Caco-2 (cell line): ENCODE data around the gene ENC1. TPM values are rescaled to one million over a fixed set of nuclear protein-coding genes. Genes with fewer than 3 reads are reported as not detected.
"Not testable (repeated sequence)": the region's sequence is repeated elsewhere in the genome, so short reads cannot be mapped to it uniquely, and the experiment has no call there.

Experiments
- BruUV-seq: library from RNA; stranded (reverse); fragments of 400-500 nt; replicated peaks from 2 replicates; lab custom pipeline; 2021; lab: Mats Ljungman, UMichigan
- CTCF ChIA-PET: fragments of 300-600 bp; sonication (Branson Sonifier 250); formaldehyde crosslinking; loops from one replicate; lab custom pipeline; 2022; ENCODE audit warnings: antibody characterized with exemption; lab: Charles Lee
- POLR2A ChIA-PET: fragments of 300-600 bp; sonication (Branson Sonifier 250); formaldehyde crosslinking; loops from one replicate; lab custom pipeline; 2022; ENCODE audit warnings: antibody characterized with exemption; lab: Charles Lee
- DNase-seq, 2 experiments: peaks; one replicate each; pipeline versions ENCODE4 v3.0.0 to v3.0.0-alpha.2; 2020 to 2022
- H3K27me3 ChIP-seq: replicated peaks from 2 replicates; pipeline ENCODE4 v1.6.0; 2011; ENCODE audit warnings: low read length; ENCODE audit not compliant: control insufficient read depth, insufficient read depth
- H3K36me3 ChIP-seq: 2 replicates; pipeline ENCODE4 v1.5.1; 2011; ENCODE audit warnings: low read length; ENCODE audit not compliant: control insufficient read depth, insufficient read depth
- H3K4me1 ChIP-seq: fragments of 250-450 bp; sonication (Bioruptor Pico); 2 replicates; pipeline ENCODE4 v1.5.1; 2020; ENCODE audit warnings: mild to moderate bottlenecking
- H3K4me3 ChIP-seq: 2 replicates; pipeline ENCODE4 v1.5.1; 2011; ENCODE audit warnings: low read depth, mild to moderate bottlenecking, control low read depth, low read length
- H3K9me3 ChIP-seq: fragments of 250-450 bp; sonication (Bioruptor Pico); 2 replicates; pipeline ENCODE4 v1.5.1; 2020; ENCODE audit warnings: mild to moderate bottlenecking, moderate library complexity
- H3K27ac Mint-ChIP-seq: one replicate; pipeline ENCODE4 v1.8.0; 2022; ENCODE audit warnings: mixed read lengths; ENCODE audit not compliant: unreplicated experiment
- H3K27me3 Mint-ChIP-seq: one replicate; pipeline ENCODE4 v1.8.0; 2022; ENCODE audit warnings: mixed read lengths; ENCODE audit not compliant: insufficient read depth, unreplicated experiment
- H3K36me3 Mint-ChIP-seq: one replicate; pipeline ENCODE4 v1.8.0; 2022; ENCODE audit warnings: mild to moderate bottlenecking, mixed read lengths; ENCODE audit not compliant: insufficient read depth, unreplicated experiment
- H3K4me1 Mint-ChIP-seq: one replicate; pipeline ENCODE4 v1.8.0; 2022; ENCODE audit warnings: low read depth, mixed read lengths; ENCODE audit not compliant: unreplicated experiment
- H3K4me3 Mint-ChIP-seq: one replicate; pipeline ENCODE4 v1.8.0; 2022; ENCODE audit warnings: mild to moderate bottlenecking, moderate library complexity, mixed read lengths; ENCODE audit not compliant: unreplicated experiment
- H3K9me3 Mint-ChIP-seq: one replicate; pipeline ENCODE4 v1.8.0; 2022; ENCODE audit warnings: mixed read lengths; ENCODE audit not compliant: unreplicated experiment
- intact Hi-C: fragments of 100-400 bp; cut with micrococcal nuclease; formaldehyde crosslinking; loops from one replicate; pipeline ENCODE4 v1.10.0; 2022; ENCODE audit not compliant: unreplicated experiment
- total RNA-seq: library from RNA; stranded (reverse); gene quantifications from 2 replicates; pipeline ENCODE4 v1.2.3, GENCODE V29; 2022
- TF ChIP-seq, protein P1 (sequence below), 2 experiments: fragments of 200-600 bp in 1 of 2; IDR thresholded peaks; 1 replicate in 1 of 2; 2 replicates in 1 of 2; pipeline versions ENCODE4 v1.5.1 to v1.8.0; 2011 to 2022; ENCODE audit warnings: antibody characterized with exemption in 1 of 2, control low read depth in 1 of 2, inconsistent platforms in 1 of 2, low read depth in 1 of 2, low read length in 1 of 2, mild to moderate bottlenecking in 1 of 2, moderate library complexity in 1 of 2; ENCODE audit not compliant: insufficient read depth in 1 of 2, severe bottlenecking in 1 of 2, unreplicated experiment in 1 of 2

The ENC1 gene
- total RNA-seq, 1 experiment from 2014 or later, result 92.7 TPM

- Mint-ChIP-seq H3K27ac (peak overlapping the region; percentile 8), H3K4me1 (peaks cover 25% of the 10 kb centered on the region), H3K9me3 (no peaks in the 10 kb centered on the region), H3K27me3 (no peaks in the 10 kb centered on the region), H3K36me3 (peaks cover 29% of the 10 kb centered on the region), H3K4me3 (peak overlapping the region; percentile 71)
- CTCF ChIA-PET, result interaction anchor here (0.5 kb wide), 1 partner anchor 212 kb away, joined by 3 read pairs; no protein-coding TSS in a partner anchor
- TF ChIP-seq, protein P1, sequence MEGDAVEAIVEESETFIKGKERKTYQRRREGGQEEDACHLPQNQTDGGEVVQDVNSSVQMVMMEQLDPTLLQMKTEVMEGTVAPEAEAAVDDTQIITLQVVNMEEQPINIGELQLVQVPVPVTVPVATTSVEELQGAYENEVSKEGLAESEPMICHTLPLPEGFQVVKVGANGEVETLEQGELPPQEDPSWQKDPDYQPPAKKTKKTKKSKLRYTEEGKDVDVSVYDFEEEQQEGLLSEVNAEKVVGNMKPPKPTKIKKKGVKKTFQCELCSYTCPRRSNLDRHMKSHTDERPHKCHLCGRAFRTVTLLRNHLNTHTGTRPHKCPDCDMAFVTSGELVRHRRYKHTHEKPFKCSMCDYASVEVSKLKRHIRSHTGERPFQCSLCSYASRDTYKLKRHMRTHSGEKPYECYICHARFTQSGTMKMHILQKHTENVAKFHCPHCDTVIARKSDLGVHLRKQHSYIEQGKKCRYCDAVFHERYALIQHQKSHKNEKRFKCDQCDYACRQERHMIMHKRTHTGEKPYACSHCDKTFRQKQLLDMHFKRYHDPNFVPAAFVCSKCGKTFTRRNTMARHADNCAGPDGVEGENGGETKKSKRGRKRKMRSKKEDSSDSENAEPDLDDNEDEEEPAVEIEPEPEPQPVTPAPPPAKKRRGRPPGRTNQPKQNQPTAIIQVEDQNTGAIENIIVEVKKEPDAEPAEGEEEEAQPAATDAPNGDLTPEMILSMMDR (IDR thresholded peaks at IDR 0.05; ENCODE audit: insufficient read depth in 1 of 2, low read depth in 1 of 2, low read length in 1 of 2, severe bottlenecking in 1 of 2, unreplicated experiment in 1 of 2), result no peak
- H3K27me3 ChIP-seq, result no peaks in the 10 kb centered on the region
- POLR2A ChIA-PET, result no interaction called here
- BruUV-seq, result no TSS peak
- H3K4me3 ChIP-seq, result peak overlapping the region; percentile 96
- H3K9me3 ChIP-seq, result no peaks in the 10 kb centered on the region
- intact Hi-C loops, result loop anchor here (2.0 kb wide), 1 partner anchor 367 kb away; the partner anchor contains the start of gene GCNT4
- DNase-seq, result no peak
- H3K36me3 ChIP-seq, result no peaks in the 10 kb centered on the region; the same call in 1 of the 2 replicates
- H3K4me1 ChIP-seq, result peaks cover 13% of the 10 kb centered on the region
Measured at GRCh38 chr5:74685979-74686631, 45.6 kb upstream of the ENC1 start.

GRCh38 chr5:74684900-74685851 is 44.6 kb upstream of the ENC1 start, which contains the start of gene HEXB:
TSS of gene HEXB (plus strand) at chr5:74685233. CDS start at chr5:74685261, 28 bp downstream.
- no TSS peak for BruUV-seq
- no peaks in the 10 kb centered on the region for H3K27me3 ChIP-seq
- peak; percentile 93 to 94 for DNase-seq
- Mint-ChIP-seq H3K9me3 (no peaks in the 10 kb centered on the region), H3K27ac (peak within 1 kb of the TSS; percentile 8), H3K27me3 (no peaks in the 10 kb centered on the region), H3K36me3 (peaks cover 20% of the 10 kb centered on the region), H3K4me1 (peaks cover 27% of the 10 kb centered on the region), H3K4me3 (peak within 1 kb of the TSS; percentile 71)
- TF ChIP-seq, protein P1 (IDR thresholded peaks at IDR 0.05; ENCODE audit: insufficient read depth in 1 of 2, low read depth in 1 of 2, low read length in 1 of 2, severe bottlenecking in 1 of 2, unreplicated experiment in 1 of 2), result peak in 1 of 2 experiments; percentile 7
- no peaks in the 10 kb centered on the region for H3K9me3 ChIP-seq
- H3K36me3 ChIP-seq, result no peaks in the 10 kb centered on the region; the same call in 1 of the 2 replicates
- POLR2A ChIA-PET, result no interaction called here
- CTCF ChIA-PET, result interaction anchor here (0.5 kb wide), 1 partner anchor 213 kb away, joined by 3 read pairs; no protein-coding TSS in a partner anchor
- peaks cover 13% of the 10 kb centered on the region for H3K4me1 ChIP-seq
- H3K4me3 ChIP-seq, result peak within 1 kb of the TSS; percentile 96
- intact Hi-C loops, result loop anchor here (2.0 kb wide), 1 partner anchor 368 kb away; the partner anchor contains the start of gene GCNT4

DNA sequence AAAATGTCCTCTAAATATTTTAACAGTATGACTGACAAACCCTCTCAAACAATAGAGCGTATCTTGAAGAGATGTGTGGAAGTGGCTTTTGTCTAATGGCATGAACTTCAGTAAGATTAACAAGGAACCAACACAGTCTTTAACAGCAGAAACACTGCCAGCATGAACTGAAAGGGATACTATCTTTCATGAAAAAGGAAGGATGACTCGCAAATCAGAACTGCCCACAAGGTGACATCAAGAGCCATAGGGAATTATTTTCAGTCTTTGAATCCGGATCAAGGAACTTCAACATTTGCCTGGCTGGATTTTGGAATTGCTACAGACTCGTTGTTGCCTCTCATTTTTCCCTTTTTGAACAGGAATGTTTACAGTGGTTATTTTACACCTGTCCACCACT is 39.4 kb upstream of the ENC1 start:
- H3K4me3 Mint-ChIP-seq, result no peak overlapping the region
- no peaks in the 10 kb centered on the region for H3K4me1 ChIP-seq
- intact Hi-C loops, result no loop called here
- BruUV-seq, result no TSS peak
- no peaks in the 10 kb centered on the region for H3K27me3 ChIP-seq
- H3K9me3 Mint-ChIP-seq, result no peaks in the 10 kb centered on the region
- ChIA-PET POLR2A (no interaction called here), CTCF (interaction anchor here (1.0 kb wide), 1 partner anchor 36 kb away, joined by 3 read pairs; no protein-coding TSS in a partner anchor)
- no peaks in the 10 kb centered on the region for H3K9me3 ChIP-seq
- no peak overlapping the region for H3K4me3 ChIP-seq
- H3K27ac Mint-ChIP-seq, result no peak overlapping the region
- no peaks in the 10 kb centered on the region for H3K27me3 Mint-ChIP-seq
- H3K4me1 Mint-ChIP-seq, result peaks cover 14% of the 10 kb centered on the region
- DNase-seq, result no peak
- TF ChIP-seq, protein P1 (IDR thresholded peaks at IDR 0.05; ENCODE audit: insufficient read depth in 1 of 2, low read depth in 1 of 2, low read length in 1 of 2, severe bottlenecking in 1 of 2, unreplicated experiment in 1 of 2), result no peak
- H3K36me3 Mint-ChIP-seq, result peaks cover 4% of the 10 kb centered on the region
- no peaks in the 10 kb centered on the region for H3K36me3 ChIP-seq

GRCh38 chr5:74679300-74679699 is 38.8 kb upstream of the ENC1 start:
- CTCF ChIA-PET, BruUV-seq, POLR2A ChIA-PET, H3K4me3 ChIP-seq, DNase-seq, H3K36me3 ChIP-seq, H3K9me3 ChIP-seq, H3K27me3 ChIP-seq, H3K27ac Mint-ChIP-seq, H3K4me1 ChIP-seq, H3K9me3 Mint-ChIP-seq, H3K36me3 Mint-ChIP-seq, H3K4me3 Mint-ChIP-seq, H3K27me3 Mint-ChIP-seq, intact Hi-C loops: not testable (repeated sequence)
- H3K4me1 Mint-ChIP-seq, result peaks cover 14% of the 10 kb centered on the region
